ENCODE data around the gene RBM19.

DNA sequence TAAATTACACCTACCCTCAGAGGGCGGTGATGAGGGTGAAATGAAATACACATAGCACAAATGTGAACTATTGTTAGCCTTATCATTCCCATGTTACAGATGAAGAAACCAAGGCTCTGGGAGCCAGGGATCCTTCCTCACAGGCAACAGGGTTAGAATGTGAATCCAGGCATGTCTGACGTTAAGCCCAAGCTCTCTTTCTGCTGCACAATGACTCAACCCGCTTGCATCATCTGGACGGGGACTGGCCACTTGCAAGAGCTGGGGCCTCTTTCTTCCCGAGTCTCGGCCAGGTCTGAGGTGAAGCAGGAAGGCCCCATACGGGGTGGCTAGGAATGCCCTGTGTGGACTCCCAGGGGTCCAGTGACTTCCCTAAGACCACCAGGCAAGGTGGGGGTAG, 105.2 kb downstream of the RBM19 start:
- TF ChIP-seq, protein P1, sequence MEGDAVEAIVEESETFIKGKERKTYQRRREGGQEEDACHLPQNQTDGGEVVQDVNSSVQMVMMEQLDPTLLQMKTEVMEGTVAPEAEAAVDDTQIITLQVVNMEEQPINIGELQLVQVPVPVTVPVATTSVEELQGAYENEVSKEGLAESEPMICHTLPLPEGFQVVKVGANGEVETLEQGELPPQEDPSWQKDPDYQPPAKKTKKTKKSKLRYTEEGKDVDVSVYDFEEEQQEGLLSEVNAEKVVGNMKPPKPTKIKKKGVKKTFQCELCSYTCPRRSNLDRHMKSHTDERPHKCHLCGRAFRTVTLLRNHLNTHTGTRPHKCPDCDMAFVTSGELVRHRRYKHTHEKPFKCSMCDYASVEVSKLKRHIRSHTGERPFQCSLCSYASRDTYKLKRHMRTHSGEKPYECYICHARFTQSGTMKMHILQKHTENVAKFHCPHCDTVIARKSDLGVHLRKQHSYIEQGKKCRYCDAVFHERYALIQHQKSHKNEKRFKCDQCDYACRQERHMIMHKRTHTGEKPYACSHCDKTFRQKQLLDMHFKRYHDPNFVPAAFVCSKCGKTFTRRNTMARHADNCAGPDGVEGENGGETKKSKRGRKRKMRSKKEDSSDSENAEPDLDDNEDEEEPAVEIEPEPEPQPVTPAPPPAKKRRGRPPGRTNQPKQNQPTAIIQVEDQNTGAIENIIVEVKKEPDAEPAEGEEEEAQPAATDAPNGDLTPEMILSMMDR (conservative IDR thresholded peaks at IDR 0.05; ENCODE audit: low read depth, low read length): no peak
- no peak for TF ChIP-seq EZH2 (IDR thresholded peaks at IDR 0.05; ENCODE audit: low read length, unreplicated experiment)
- no peak for TF ChIP-seq EZH2phosphoT487 (IDR thresholded peaks at IDR 0.05; ENCODE audit: borderline replicate concordance, low read length)

All from PC-3 (cell line).